HG03060 (cell line): ENCODE measurements around the gene ZFAND2B.
"Not testable (repeated sequence)": the region's sequence is repeated elsewhere in the genome, so short reads cannot be mapped to it uniquely, and the experiment has no call there.

Experiments
- ATAC-seq: cut with Tn5 transposase; IDR thresholded peaks from one replicate; pipeline ENCODE4 v1.9.1; 2021; ENCODE audit warnings: low read depth, moderate number of reproducible peaks; ENCODE audit not compliant: unreplicated experiment

Gene ZFAND2B

DNA sequence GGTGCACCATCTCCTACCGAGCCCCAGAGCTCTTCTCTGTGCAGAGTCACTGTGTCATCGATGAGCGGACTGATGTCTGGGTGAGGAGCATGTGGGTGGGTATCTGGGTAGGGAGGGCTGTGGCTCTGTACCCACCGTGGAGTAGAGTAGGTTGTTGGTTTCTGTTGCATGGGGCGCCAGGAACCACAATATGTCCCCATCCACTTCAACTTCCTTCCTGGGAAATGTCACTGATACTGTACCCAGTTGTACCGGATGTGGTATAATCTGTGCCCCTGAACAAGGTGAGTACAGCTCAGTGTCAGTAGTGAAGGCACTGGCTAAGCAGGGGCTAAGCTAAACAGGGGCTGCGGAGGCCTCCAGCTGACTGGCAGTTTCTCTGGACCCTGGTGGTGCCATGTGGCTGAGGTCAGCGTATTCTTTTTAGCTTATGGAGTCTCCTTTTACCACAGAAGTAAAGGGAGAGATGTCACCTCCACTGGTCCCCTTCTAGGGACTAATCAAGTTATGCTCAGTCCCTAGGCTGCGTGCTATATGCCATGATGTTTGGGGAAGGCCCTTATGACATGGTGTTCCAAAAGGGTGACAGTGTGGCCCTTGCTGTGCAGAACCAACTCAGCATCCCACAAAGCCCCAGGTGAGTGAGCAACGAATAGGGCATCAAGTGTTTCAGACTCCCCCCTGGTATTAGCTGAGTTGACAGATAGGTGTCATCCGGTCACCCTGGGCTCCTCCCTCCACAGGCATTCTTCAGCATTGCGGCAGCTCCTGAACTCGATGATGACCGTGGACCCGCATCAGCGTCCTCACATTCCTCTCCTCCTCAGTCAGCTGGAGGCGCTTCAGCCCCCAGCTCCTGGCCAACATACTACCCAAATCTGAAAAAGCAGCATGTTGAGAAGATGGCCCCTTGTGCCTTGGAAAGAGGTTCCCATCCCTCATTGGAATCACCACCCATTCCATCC, 41.4 kb downstream of the ZFAND2B start:
- ATAC-seq = no peak

DNA sequence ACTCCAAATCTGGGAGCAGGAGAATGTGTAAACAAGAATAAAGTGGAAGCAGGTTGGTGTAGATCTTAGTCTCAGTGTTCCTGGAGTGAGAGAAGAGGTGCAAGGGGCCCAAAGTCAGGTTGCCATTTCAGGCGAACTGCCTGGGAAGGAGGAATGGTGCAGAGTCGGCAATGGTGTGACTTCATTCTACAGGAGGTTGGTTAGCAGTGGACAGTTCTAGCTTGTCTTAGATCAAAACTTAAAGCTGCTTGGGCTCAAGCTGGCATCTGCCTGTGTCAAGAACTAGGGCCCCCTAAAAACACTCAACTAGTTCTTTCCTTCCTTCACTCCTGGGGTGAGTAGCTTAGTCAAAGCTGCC, 42.2 kb downstream of the ZFAND2B start:
- no peak for ATAC-seq

DNA sequence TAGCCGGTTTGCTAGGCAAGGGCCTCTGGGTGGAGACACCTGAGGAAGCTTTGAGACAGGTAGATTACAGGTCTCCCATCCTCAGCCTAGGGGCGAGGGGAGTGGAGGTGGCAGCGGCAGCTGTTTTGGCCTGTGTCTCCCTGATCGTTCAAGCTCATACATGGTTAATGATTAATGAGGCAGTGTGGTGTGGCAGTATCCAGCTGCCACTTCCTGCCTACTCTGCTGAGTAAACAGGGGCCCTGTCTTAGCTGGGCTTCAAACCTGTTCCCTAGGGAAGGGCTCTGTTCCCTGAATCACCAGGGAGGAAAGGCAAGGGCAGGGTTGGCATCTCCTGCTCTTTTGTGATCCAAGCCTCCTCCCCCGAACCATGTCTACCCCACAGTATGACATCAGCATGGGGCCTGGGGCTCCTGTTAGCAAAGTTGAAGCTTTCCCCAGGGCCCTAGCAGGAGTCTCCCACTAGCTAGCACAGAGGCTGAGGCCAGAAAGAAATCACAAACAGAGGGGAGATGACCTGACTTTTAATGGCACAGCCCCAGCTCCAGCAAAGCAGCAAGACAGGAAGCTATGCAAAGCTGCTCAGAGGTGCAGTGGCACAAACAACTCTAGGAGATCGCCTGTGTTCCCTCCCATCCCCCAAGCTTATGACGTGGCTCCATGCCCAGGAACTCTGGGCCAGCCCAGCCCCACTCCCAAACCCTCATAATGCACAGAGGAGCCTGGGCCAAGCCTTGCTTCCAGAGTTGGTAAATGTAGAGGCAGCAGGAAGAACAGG, 42.8 kb downstream of the ZFAND2B start:
- peak; percentile 40 for ATAC-seq

- no peak for ATAC-seq
These were observed 43.6 kb downstream of the ZFAND2B start for GRCh38 chr2:219250049-219250781.

GRCh38 chr2:219251656-219252055, 45.1 kb downstream of the ZFAND2B start:
- no peak for ATAC-seq

DNA sequence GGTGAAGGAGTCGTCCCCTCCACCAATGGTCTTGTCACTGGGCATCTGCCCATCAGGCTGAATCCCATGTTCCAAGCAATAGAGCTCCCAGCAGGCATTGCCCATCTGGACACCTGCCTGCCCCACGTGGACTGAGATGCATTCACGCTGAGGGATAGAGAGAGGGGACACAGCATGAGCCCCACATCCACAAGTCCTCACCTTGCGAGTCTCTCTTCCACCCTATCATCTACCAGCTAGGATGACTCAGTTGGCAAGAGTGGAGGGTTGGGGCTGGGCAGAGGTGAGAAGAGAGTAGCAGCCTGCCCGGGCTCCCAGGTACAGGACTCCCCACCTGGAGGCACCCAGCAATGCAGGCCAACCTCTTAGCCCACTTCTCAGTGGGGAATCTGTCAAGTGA, 45.5 kb downstream of the ZFAND2B start:
- no peak for ATAC-seq

DNA sequence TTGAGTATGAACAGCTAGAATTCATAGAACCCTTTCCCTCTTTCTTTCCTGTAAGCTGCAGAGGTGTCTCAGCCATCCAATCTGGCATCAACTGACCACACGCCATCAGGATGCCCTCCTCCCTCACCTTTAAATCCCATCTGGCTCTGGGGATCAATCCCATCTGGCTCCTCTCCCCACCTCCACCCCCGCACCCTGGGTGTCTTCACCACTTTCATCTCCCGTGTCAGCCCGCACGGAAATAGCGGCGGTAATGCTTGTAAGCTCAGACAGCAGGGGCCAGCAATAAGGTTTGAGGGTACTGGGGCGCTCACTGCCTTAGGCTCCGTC, 46.0 kb downstream of the ZFAND2B start:
- ATAC-seq = no peak

DNA sequence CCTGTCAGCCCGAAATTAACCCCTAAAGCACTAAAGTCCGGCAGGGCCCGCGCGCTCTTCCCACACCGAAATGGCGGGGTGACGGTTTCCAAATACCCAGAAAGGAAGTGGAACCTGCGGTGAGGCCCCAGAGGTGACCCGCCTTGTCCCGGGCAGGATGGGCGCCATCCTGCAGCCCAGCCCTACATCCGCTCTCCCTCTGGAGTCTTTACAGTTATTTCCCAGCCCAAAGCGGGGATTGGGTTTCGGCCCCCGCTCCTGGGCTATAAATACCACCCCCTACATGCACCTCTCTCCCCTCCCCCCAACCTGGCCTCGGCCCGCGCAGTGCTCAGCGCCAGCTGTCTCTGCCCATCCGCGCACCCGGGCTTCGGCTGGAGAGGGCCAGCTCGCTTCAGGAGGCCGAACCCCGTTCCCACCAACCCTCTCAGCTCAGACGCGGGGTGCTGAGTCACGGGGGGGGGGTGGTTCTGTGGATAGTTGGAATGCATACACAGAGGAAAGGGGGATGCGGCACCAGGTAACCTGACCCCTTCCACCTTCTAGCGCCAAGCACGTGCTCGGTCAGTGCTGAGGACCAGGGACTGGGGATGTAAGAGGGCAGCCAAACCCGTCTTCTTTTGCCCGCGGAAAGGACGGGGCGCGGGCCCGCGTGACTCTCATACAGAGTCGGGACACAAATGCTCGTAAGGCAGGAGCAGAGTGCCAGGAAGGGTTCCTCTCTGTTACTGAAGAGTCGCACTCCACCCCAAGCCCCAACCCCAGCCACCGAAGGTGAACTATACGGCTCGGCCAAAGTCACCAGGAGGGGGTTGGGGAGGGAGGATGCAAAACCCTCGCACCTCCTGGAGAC, 46.5 kb downstream of the ZFAND2B start, which contains the start of gene TUBA4B:
Gene TUBA4B (plus strand): TSS at position 344 of the 853 bp plus-strand sequence. CDS start 165 bp downstream, at position 509.
- no peak for ATAC-seq

DNA sequence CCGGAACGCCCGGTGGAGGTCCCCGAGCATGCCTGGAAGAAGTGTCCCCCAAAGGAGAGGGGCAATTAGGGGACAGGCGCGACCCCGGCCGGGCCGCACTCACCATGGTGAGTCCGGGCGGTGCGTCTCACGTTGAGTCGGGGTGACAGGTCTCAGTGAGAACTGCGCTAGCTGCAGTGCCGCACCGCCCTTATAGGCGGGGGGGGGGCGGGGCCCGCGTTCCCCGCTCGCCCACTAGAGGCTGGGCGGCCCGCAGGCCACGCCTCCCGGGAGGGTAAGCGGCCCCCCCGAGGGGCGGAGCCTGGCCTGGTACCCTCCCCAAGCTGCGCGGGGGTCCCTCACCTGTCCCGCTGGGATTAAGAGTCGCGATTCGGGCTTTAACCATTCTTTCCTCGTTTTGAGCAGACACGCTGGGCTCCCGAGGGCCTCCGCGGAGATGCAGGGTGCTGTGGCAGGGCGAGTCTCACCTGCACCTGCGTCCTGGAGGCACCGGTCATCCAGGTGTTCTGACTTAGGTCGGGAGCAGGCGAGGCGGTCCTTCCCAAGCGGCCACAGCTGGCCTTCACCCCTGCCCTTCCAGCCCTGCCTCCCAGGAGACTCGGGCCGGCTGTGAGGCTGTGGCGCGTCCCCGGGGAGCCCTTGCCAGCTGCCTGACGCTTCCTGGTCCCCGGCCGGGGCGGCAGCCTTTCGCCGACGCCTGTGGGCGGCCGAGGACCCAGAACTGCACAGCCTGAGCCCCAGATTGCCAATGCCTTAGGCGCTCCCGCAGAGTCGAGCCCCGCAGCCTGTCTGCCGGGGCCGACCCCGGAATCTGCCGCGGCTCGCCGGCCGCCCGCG, 47.4 kb downstream of the ZFAND2B start, which contains the start of gene TUBA4A:
Gene TUBA4A (minus strand): TSS at position 166 of the 837 bp plus-strand sequence. CDS start 60 bp downstream, at position 106.
- ATAC-seq = peak; percentile 22

DNA sequence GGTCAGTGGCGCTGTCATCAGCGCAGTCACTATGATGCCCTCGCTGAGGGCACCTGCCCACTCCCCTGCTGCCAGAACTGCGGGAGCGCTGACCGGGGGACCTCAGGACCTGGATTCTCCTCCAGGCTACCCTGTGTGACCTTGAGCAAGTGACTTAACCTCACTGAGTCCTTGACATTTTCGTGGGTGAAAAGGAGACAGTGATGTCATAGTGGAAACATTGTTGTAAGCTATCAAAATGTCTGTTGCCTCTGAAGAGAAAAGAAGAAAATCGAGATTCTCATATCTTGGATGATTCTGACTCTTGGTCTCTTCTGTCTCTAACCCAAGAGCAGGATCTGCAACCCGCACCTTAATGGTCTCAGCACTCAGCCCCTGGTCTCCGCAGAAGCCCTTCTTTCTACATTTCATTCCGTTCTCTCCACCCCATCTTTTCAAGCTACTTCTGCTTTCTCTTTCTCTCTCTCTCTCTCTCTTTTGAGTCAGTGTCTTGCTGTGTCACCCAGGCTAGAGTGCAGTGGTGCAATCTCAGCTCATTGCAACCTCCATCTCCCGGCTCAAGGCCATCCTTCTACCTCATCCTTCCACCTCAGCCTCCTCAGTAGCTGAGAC, 48.1 kb downstream of the ZFAND2B start:
- peak; percentile 30 for ATAC-seq

DNA sequence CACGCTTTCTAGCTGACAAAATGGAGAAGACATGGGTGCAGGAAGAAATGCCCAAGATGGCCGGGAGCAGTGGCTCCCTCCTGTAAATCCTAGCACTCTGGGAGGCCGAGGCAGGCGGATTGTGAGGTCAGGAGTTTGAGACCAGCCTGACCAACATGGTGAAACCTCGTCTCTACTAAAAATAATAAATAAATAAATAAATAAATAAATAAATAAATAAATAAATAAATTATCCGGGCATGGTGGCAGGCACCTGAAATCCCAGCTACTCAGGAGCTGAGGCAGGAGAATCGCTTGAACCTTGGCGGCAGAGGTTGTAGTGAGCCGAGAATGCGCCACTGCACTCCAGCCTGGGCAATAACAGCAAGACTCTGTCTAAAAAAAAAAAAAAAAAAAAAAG, 52.4 kb downstream of the ZFAND2B start:
- not testable (repeated sequence) for ATAC-seq
